Measurements from ENCODE around the gene LTO1. TPM values are rescaled to one million over a fixed set of nuclear protein-coding genes. Genes with fewer than 3 reads are reported as not detected.

LTO1 gene
- total and polyA plus RNA-seq, 10 of the 15 experiments (the other 5 are each of a cell fraction or from before 2014, with no cell fraction given): 2.6 to 27.5 (median 14.4) TPM

- no peak for FAIRE-seq
- no TSS peak for BruUV-seq (replicated peaks)
- intact Hi-C loops (cut with micrococcal nuclease; ENCODE audit: unreplicated experiment) (no loop called here), in situ Hi-C loops (cut with MboI) (no loop called here)
- DNase-seq (ENCODE audit: low read depth, low spot score): no peak
- H3K9ac ChIP-seq (ENCODE audit: control insufficient read depth, insufficient read depth, low read length): no peak overlapping the region
- no peaks in the 10 kb centered on the region for H4K20me1 ChIP-seq (ENCODE audit: control insufficient read depth, insufficient read depth)
- ATAC-seq: no peak
- ChIA-PET CTCF (no interaction called here), POLR2A (no interaction called here), SMC1A (ENCODE audit: uncharacterized antibody, unreplicated experiment) (no interaction called here), RAD21 (ENCODE audit: unreplicated experiment) (no interaction called here)
- no peak overlapping the region for H3K27ac ChIP-seq (ENCODE audit: control insufficient read depth, insufficient read depth)
- no peak overlapping the region; the same call in 1 of the 2 replicates for H3K4me2 ChIP-seq (ENCODE audit: control insufficient read depth, insufficient read depth)
- no peaks in the 10 kb centered on the region for H3K4me1 ChIP-seq (ENCODE audit: control insufficient read depth, insufficient read depth, low read length)
- H3K27me3 ChIP-seq (replicated peaks in 1 of 2; ENCODE audit: control insufficient read depth in 2 of 2, insufficient read depth in 2 of 2, low read length in 1 of 2): peaks cover 5 to 11% of the 10 kb centered on the region in 2 experiments
- no peak overlapping the region for H3K4me3 ChIP-seq
- no peaks in the 10 kb centered on the region for H3K79me2 ChIP-seq (ENCODE audit: control insufficient read depth, insufficient read depth, low read length)
- no peaks in the 10 kb centered on the region; the same call in 2 of the 3 replicates for H3K9me3 ChIP-seq (replicated peaks; ENCODE audit: control insufficient read depth, insufficient read depth, low read length)
- 53% methylated on average over 7 of the region's 7 CpGs for WGBS (ENCODE audit: insufficient coverage, insufficient replicate concordance, low lambda C conversion rate, missing lambda C conversion rate)
- H3K36me3 ChIP-seq (ENCODE audit: control insufficient read depth in 2 of 2, insufficient read depth in 2 of 2, low read length in 1 of 2): no peaks in the 10 kb centered on the region
- H2AFZ ChIP-seq (ENCODE audit: control insufficient read depth, low read depth, low read length): no peak overlapping the region
- TF ChIP-seq NRF1 (conservative IDR thresholded peaks at IDR 0.05; ENCODE audit: low read depth, low read length) (no peak), RAD51 (IDR thresholded peaks at IDR 0.05) (no peak), SKIL (IDR thresholded peaks at IDR 0.05; ENCODE audit: low read depth, poor library complexity, severe bottlenecking) (no peak), SIN3A (IDR thresholded peaks at IDR 0.05; ENCODE audit: low read depth, low read length) (no peak), MXI1 (IDR thresholded peaks at IDR 0.05; ENCODE audit: low read depth, low read length) (no peak), HSF1 (IDR thresholded peaks at IDR 0.05; ENCODE audit: low read depth, low read length) (no peak), BCLAF1 (IDR thresholded peaks at IDR 0.05) (no peak), SMC3 (IDR thresholded peaks at IDR 0.05; ENCODE audit: borderline replicate concordance, low read length) (no peak), MEF2A (IDR thresholded peaks at IDR 0.05; ENCODE audit: insufficient read depth, low read depth, low read length) (no peak), TCF3 (IDR thresholded peaks at IDR 0.05; ENCODE audit: borderline replicate concordance, insufficient read depth, low read depth, low read length) (no peak), WRNIP1 (IDR thresholded peaks at IDR 0.05; ENCODE audit: borderline replicate concordance, low read depth, low read length) (no peak)
These were observed 32.0 kb upstream of the LTO1 start for GRCh38 chr11:69707176-69707575.
